WTC11 (cell line): ENCODE measurements around the gene CACUL1. TPM values are rescaled to one million over a fixed set of nuclear protein-coding genes. Genes with fewer than 3 reads are reported as not detected.

Source experiments
- ATAC-seq: fragments of 200-7000 bp; cut with Tn5 transposase; 2 replicates; pipeline ENCODE4 v1.10.0; 2021; ENCODE audit warnings: mild to moderate bottlenecking, moderate library complexity
- CTCF ChIA-PET: fragments of 300-600 bp; sonication (Branson Sonifier 250); formaldehyde crosslinking; loops from one replicate; lab custom pipeline; 2021; ENCODE audit warnings: antibody characterized with exemption; lab: Charles Lee
- POLR2A ChIA-PET: fragments of 350-600 bp; sonication (Branson Sonifier 250); formaldehyde crosslinking; loops from one replicate; lab custom pipeline; 2021; ENCODE audit warnings: antibody characterized with exemption; lab: Charles Lee
- DNase-seq: peaks from one replicate; pipeline ENCODE4 v3.0.0; 2021; ENCODE audit warnings: low spot score
- H3K27ac Mint-ChIP-seq: 2 replicates; pipeline ENCODE4 v1.8.0; 2021; ENCODE audit warnings: mixed read lengths
- H3K27me3 Mint-ChIP-seq: 2 replicates; pipeline ENCODE4 v1.8.0; 2021; ENCODE audit warnings: low read depth, mild to moderate bottlenecking, moderate library complexity, mixed read lengths
- H3K36me3 Mint-ChIP-seq: 2 replicates; pipeline ENCODE4 v1.8.0; 2021; ENCODE audit warnings: mixed read lengths
- H3K4me1 Mint-ChIP-seq: 2 replicates; pipeline ENCODE4 v1.8.0; 2022; ENCODE audit warnings: mixed read lengths
- H3K4me3 Mint-ChIP-seq: 2 replicates; pipeline ENCODE4 v1.8.0; 2021; ENCODE audit warnings: mild to moderate bottlenecking, moderate library complexity, mixed read lengths
- H3K9me3 Mint-ChIP-seq: 2 replicates; pipeline ENCODE4 v1.8.0; 2021; ENCODE audit warnings: mixed read lengths
- EMX1 ChIP-seq: fragments of 250-450 bp; sonication (Bioruptor Pico); IDR thresholded peaks from 2 replicates; pipeline ENCODE4 v1.8.0; 2021; ENCODE audit warnings: mild to moderate bottlenecking
- ETV6 ChIP-seq: sonication (generic); formaldehyde crosslinking; IDR thresholded peaks from 2 replicates; pipeline ENCODE4 v1.8.1; 2022; ENCODE audit warnings: mild to moderate bottlenecking, missing genetic modification reagents
- FOXJ3 ChIP-seq: sonication (generic); formaldehyde crosslinking; IDR thresholded peaks from 2 replicates; pipeline ENCODE4 v1.9.0; 2021; ENCODE audit warnings: missing genetic modification reagents, mild to moderate bottlenecking, borderline replicate concordance
- HMGA2 ChIP-seq: fragments of 250-450 bp; sonication (Bioruptor Pico); IDR thresholded peaks from 2 replicates; pipeline ENCODE4 v1.4.0; 2021; ENCODE audit warnings: mild to moderate bottlenecking, moderate library complexity
- NFATC4 ChIP-seq: fragments of 250-450 bp; sonication (Bioruptor Pico); IDR thresholded peaks from 2 replicates; pipeline ENCODE4 v1.9.0; 2021; ENCODE audit warnings: mild to moderate bottlenecking
- NFYB ChIP-seq: sonication (generic); formaldehyde crosslinking; conservative IDR thresholded peaks from 2 replicates; pipeline ENCODE4 v1.8.0; 2022; ENCODE audit warnings: low read depth, missing genetic modification reagents
- NR1H2 ChIP-seq: sonication (generic); formaldehyde crosslinking; IDR thresholded peaks from 2 replicates; pipeline ENCODE4 v1.9.0; 2021; ENCODE audit warnings: mild to moderate bottlenecking, moderate library complexity, missing genetic modification reagents
- OVOL2 ChIP-seq: fragments of 250-450 bp; sonication (Bioruptor Pico); IDR thresholded peaks from 2 replicates; pipeline ENCODE4 v1.9.0; 2021; ENCODE audit warnings: mild to moderate bottlenecking, borderline replicate concordance
- SMAD4 ChIP-seq: sonication (generic); formaldehyde crosslinking; IDR thresholded peaks from 2 replicates; pipeline ENCODE4 v1.8.0; 2022; ENCODE audit warnings: mild to moderate bottlenecking, missing genetic modification reagents
- TEAD1 ChIP-seq: sonication (generic); formaldehyde crosslinking; IDR thresholded peaks from 2 replicates; pipeline ENCODE4 v1.8.0; 2022; ENCODE audit warnings: mild to moderate bottlenecking, missing genetic modification reagents
- ZNF263 ChIP-seq: sonication (generic); formaldehyde crosslinking; IDR thresholded peaks from 2 replicates; pipeline ENCODE4 v1.8.1; 2022; ENCODE audit warnings: low read depth, mild to moderate bottlenecking, moderate library complexity, missing genetic modification reagents
- ZNF416 ChIP-seq: fragments of 250-450 bp; sonication (Bioruptor Pico); IDR thresholded peaks from 2 replicates; pipeline ENCODE4 v1.9.0; 2021; ENCODE audit warnings: mild to moderate bottlenecking, inconsistent platforms
- total RNA-seq: library from RNA; stranded (reverse); gene quantifications from 3 replicates; pipeline ENCODE4 v1.2.3, GENCODE V29; 2021
- TF ChIP-seq, protein P1 (sequence below): fragments of 250-450 bp; sonication (Bioruptor Pico); IDR thresholded peaks from 2 replicates; pipeline ENCODE4 v2.1.2; 2022; ENCODE audit warnings: mild to moderate bottlenecking, moderate library complexity
- TF ChIP-seq, protein P2 (sequence below): sonication (generic); formaldehyde crosslinking; IDR thresholded peaks from 2 replicates; pipeline ENCODE4 v1.8.0; 2023; ENCODE audit warnings: mild to moderate bottlenecking, missing genetic modification reagents
- TF ChIP-seq, protein P3 (sequence below): fragments of 200-600 bp; IDR thresholded peaks from 2 replicates; pipeline ENCODE4 v1.8.0; 2022; ENCODE audit warnings: antibody characterized with exemption
- TF ChIP-seq, protein P4 (sequence below): sonication (generic); formaldehyde crosslinking; IDR thresholded peaks from 2 replicates; pipeline ENCODE4 v1.8.1; 2023; ENCODE audit warnings: mild to moderate bottlenecking, missing genetic modification reagents, borderline replicate concordance
- TF ChIP-seq, protein P5 (sequence below): sonication (generic); formaldehyde crosslinking; IDR thresholded peaks from 2 replicates; pipeline ENCODE4 v1.8.0; 2022; ENCODE audit warnings: missing genetic modification reagents
- TF ChIP-seq, protein P6 (sequence below): sonication (generic); formaldehyde crosslinking; IDR thresholded peaks from 2 replicates; pipeline ENCODE4 v1.8.1; 2022; ENCODE audit warnings: mild to moderate bottlenecking, moderate library complexity, missing genetic modification reagents

CACUL1 gene
- total RNA-seq, 1 experiment from 2014 or later, result 41.5 TPM

DNA sequence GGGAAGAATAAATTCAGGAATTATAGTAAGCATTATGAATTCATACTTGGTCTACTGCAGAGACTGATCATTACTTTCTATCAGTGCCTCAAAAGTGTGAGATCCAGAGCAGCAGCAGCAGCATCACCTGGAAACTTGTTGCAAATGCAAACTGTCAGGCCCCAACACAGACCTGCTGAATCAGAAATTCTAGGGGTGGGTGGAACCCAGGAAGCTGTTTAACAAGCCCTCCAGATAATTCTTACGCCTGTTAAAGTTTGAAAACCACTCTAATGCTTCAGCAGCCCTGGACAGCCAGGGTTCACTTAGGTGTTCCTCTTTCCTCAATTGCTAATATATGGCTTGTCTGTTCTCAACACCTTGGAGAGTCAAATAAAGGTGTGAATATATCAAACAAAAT, 19.5 kb downstream of the CACUL1 start:
- Mint-ChIP-seq H3K36me3 (no peaks in the 10 kb centered on the region), H3K27ac (0 out of 2 replicates have a peak overlapping the region, but pooled peaks have one; percentile 28), H3K27me3 (no peaks in the 10 kb centered on the region), H3K4me3 (no peak overlapping the region)
- no peak for ATAC-seq
- POLR2A ChIA-PET, result interaction anchor here (0.8 kb wide), 1 partner anchor 20 kb away, joined by 4 read pairs; the partner anchor contains the start of gene CACUL1
- no peak for DNase-seq
- CTCF ChIA-PET, result interaction anchor here (0.6 to 1.9 kb wide), 5 partner anchors 14 to 167 kb away, joined by 3 to 12 read pairs (median 5); no protein-coding TSS in a partner anchor
- TF ChIP-seq, protein P1, sequence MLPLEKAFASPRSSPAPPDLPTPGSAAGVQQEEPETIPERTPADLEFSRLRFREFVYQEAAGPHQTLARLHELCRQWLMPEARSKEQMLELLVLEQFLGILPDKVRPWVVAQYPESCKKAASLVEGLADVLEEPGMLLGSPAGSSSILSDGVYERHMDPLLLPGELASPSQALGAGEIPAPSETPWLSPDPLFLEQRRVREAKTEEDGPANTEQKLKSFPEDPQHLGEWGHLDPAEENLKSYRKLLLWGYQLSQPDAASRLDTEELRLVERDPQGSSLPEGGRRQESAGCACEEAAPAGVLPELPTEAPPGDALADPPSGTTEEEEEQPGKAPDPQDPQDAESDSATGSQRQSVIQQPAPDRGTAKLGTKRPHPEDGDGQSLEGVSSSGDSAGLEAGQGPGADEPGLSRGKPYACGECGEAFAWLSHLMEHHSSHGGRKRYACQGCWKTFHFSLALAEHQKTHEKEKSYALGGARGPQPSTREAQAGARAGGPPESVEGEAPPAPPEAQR (CRISPR knock-in tag), result no peak
- TF ChIP-seq ETV6 (no peak), HMGA2 (CRISPR knock-in tag) (no peak), SMAD4 (no peak), FOXJ3 (CRISPR knock-in tag) (no peak), NFATC4 (CRISPR knock-in tag) (no peak), OVOL2 (CRISPR knock-in tag) (no peak)
- TF ChIP-seq, protein P2, sequence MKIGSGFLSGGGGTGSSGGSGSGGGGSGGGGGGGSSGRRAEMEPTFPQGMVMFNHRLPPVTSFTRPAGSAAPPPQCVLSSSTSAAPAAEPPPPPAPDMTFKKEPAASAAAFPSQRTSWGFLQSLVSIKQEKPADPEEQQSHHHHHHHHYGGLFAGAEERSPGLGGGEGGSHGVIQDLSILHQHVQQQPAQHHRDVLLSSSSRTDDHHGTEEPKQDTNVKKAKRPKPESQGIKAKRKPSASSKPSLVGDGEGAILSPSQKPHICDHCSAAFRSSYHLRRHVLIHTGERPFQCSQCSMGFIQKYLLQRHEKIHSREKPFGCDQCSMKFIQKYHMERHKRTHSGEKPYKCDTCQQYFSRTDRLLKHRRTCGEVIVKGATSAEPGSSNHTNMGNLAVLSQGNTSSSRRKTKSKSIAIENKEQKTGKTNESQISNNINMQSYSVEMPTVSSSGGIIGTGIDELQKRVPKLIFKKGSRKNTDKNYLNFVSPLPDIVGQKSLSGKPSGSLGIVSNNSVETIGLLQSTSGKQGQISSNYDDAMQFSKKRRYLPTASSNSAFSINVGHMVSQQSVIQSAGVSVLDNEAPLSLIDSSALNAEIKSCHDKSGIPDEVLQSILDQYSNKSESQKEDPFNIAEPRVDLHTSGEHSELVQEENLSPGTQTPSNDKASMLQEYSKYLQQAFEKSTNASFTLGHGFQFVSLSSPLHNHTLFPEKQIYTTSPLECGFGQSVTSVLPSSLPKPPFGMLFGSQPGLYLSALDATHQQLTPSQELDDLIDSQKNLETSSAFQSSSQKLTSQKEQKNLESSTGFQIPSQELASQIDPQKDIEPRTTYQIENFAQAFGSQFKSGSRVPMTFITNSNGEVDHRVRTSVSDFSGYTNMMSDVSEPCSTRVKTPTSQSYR, result no peak
- TF ChIP-seq, protein P3, sequence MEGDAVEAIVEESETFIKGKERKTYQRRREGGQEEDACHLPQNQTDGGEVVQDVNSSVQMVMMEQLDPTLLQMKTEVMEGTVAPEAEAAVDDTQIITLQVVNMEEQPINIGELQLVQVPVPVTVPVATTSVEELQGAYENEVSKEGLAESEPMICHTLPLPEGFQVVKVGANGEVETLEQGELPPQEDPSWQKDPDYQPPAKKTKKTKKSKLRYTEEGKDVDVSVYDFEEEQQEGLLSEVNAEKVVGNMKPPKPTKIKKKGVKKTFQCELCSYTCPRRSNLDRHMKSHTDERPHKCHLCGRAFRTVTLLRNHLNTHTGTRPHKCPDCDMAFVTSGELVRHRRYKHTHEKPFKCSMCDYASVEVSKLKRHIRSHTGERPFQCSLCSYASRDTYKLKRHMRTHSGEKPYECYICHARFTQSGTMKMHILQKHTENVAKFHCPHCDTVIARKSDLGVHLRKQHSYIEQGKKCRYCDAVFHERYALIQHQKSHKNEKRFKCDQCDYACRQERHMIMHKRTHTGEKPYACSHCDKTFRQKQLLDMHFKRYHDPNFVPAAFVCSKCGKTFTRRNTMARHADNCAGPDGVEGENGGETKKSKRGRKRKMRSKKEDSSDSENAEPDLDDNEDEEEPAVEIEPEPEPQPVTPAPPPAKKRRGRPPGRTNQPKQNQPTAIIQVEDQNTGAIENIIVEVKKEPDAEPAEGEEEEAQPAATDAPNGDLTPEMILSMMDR, result no peak
- TF ChIP-seq, protein P4, sequence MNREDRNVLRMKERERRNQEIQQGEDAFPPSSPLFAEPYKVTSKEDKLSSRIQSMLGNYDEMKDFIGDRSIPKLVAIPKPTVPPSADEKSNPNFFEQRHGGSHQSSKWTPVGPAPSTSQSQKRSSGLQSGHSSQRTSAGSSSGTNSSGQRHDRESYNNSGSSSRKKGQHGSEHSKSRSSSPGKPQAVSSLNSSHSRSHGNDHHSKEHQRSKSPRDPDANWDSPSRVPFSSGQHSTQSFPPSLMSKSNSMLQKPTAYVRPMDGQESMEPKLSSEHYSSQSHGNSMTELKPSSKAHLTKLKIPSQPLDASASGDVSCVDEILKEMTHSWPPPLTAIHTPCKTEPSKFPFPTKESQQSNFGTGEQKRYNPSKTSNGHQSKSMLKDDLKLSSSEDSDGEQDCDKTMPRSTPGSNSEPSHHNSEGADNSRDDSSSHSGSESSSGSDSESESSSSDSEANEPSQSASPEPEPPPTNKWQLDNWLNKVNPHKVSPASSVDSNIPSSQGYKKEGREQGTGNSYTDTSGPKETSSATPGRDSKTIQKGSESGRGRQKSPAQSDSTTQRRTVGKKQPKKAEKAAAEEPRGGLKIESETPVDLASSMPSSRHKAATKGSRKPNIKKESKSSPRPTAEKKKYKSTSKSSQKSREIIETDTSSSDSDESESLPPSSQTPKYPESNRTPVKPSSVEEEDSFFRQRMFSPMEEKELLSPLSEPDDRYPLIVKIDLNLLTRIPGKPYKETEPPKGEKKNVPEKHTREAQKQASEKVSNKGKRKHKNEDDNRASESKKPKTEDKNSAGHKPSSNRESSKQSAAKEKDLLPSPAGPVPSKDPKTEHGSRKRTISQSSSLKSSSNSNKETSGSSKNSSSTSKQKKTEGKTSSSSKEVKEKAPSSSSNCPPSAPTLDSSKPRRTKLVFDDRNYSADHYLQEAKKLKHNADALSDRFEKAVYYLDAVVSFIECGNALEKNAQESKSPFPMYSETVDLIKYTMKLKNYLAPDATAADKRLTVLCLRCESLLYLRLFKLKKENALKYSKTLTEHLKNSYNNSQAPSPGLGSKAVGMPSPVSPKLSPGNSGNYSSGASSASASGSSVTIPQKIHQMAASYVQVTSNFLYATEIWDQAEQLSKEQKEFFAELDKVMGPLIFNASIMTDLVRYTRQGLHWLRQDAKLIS, result no peak
- TF ChIP-seq, protein P5, sequence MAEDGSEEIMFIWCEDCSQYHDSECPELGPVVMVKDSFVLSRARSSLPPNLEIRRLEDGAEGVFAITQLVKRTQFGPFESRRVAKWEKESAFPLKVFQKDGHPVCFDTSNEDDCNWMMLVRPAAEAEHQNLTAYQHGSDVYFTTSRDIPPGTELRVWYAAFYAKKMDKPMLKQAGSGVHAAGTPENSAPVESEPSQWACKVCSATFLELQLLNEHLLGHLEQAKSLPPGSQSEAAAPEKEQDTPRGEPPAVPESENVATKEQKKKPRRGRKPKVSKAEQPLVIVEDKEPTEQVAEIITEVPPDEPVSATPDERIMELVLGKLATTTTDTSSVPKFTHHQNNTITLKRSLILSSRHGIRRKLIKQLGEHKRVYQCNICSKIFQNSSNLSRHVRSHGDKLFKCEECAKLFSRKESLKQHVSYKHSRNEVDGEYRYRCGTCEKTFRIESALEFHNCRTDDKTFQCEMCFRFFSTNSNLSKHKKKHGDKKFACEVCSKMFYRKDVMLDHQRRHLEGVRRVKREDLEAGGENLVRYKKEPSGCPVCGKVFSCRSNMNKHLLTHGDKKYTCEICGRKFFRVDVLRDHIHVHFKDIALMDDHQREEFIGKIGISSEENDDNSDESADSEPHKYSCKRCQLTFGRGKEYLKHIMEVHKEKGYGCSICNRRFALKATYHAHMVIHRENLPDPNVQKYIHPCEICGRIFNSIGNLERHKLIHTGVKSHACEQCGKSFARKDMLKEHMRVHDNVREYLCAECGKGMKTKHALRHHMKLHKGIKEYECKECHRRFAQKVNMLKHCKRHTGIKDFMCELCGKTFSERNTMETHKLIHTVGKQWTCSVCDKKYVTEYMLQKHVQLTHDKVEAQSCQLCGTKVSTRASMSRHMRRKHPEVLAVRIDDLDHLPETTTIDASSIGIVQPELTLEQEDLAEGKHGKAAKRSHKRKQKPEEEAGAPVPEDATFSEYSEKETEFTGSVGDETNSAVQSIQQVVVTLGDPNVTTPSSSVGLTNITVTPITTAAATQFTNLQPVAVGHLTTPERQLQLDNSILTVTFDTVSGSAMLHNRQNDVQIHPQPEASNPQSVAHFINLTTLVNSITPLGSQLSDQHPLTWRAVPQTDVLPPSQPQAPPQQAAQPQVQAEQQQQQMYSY (CRISPR knock-in tag), result no peak
- TF ChIP-seq, all 79 proteins: peak for 0
- peaks cover 69% of the 10 kb centered on the region for H3K4me1 Mint-ChIP-seq
- H3K9me3 Mint-ChIP-seq, result no peaks in the 10 kb centered on the region

DNA sequence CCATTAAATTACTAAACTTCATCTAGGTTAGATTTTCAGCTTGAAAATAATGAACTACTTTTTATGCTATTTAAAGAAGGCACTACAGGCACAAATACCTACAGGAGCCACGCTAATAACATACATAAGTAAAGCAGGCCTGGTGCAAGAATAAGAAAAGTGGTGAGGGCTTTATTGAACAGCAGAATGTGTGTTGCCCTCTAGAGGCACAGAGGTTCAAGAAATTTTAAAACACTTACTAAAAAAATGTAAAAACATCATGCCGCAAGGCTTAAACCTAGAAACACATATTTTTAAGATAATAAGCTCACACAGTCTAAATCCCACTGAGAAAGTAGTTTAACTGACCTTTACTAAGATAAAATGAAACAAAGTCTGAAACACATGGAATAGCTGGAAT, 20.3 kb downstream of the CACUL1 start:
- H3K27ac Mint-ChIP-seq, result no peak overlapping the region
- H3K4me1 Mint-ChIP-seq, result peaks cover 66% of the 10 kb centered on the region
- no peak for DNase-seq
- no peak overlapping the region for H3K4me3 Mint-ChIP-seq
- ATAC-seq, result no peak
- no peaks in the 10 kb centered on the region for H3K9me3 Mint-ChIP-seq
- CTCF ChIA-PET, result interaction anchor here (1.9 to 2.7 kb wide), 1 partner anchor 13 kb away, joined by 12 to 28 read pairs; no protein-coding TSS in a partner anchor
- no peaks in the 10 kb centered on the region for H3K27me3 Mint-ChIP-seq
- no peaks in the 10 kb centered on the region for H3K36me3 Mint-ChIP-seq
- POLR2A ChIA-PET, result interaction anchor here (0.6 kb wide), 1 partner anchor 155 kb away, joined by 3 read pairs; no protein-coding TSS in a partner anchor
- TF ChIP-seq, protein P3, result no peak
- TF ChIP-seq ZNF416 (CRISPR knock-in tag), result no peak
- TF ChIP-seq EMX1, result no peak
- no peak for TF ChIP-seq NFYB (CRISPR knock-in tag)
- TF ChIP-seq NR1H2 (CRISPR knock-in tag), result no peak
- TF ChIP-seq TEAD1, result no peak
- TF ChIP-seq, protein P6, sequence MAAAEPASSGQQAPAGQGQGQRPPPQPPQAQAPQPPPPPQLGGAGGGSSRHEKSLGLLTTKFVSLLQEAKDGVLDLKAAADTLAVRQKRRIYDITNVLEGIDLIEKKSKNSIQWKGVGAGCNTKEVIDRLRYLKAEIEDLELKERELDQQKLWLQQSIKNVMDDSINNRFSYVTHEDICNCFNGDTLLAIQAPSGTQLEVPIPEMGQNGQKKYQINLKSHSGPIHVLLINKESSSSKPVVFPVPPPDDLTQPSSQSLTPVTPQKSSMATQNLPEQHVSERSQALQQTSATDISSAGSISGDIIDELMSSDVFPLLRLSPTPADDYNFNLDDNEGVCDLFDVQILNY, result no peak
- no peak for TF ChIP-seq ZNF263 (CRISPR knock-in tag)
